Peyer's patch (tissue), 4 donors: Measurements from ENCODE around the gene LRRC9. TPM values are rescaled to one million over a fixed set of nuclear protein-coding genes. Genes with fewer than 3 reads are reported as not detected.

Experiments
- DNase-seq, 3 donors: peaks; one replicate each; pipeline ENCODE4 v3.0.0-alpha.2; 2017 to 2019
- H3K27ac ChIP-seq, 4 donors: fragments of 200-600 bp; sonication (generic); one replicate each; pipeline ENCODE4 v1.5.1; 2016 to 2019
- H3K27me3 ChIP-seq, 2 donors: fragments of 200-600 bp; sonication (generic); one replicate each; pipeline ENCODE4 v1.5.1; 2019
- H3K36me3 ChIP-seq, 3 donors: fragments of 200-600 bp; sonication (generic); one replicate each; pipeline ENCODE4 v1.5.1; 2016 to 2019
- H3K4me1 ChIP-seq, 4 donors: fragments of 200-600 bp; sonication (generic); one replicate each; pipeline ENCODE4 v1.5.1; 2016 to 2019
- H3K4me3 ChIP-seq, 4 donors: fragments of 200-600 bp; sonication (generic); 1 replicate in 3 of 4; 2 replicates in 1 of 4; pipeline ENCODE4 v1.5.1; 2016 to 2019; ENCODE audit warnings: mild to moderate bottlenecking in 1 of 4
- H3K9me3 ChIP-seq, 4 donors: fragments of 200-600 bp; sonication (generic); one replicate each; pipeline ENCODE4 v1.5.1; 2016 to 2019; ENCODE audit warnings: mild to moderate bottlenecking in 1 of 4
- POLR2A ChIP-seq, 2 donors: fragments of 450-650 bp; IDR thresholded peaks; one replicate each; pipeline ENCODE4 v1.5.1; 2017; ENCODE audit warnings: antibody characterized with exemption in 2 of 2, mild to moderate bottlenecking in 2 of 2, moderate library complexity in 2 of 2
- total RNA-seq, 4 donors: library from RNA; depleted of rRNA; stranded (reverse); fragments of >200 nt; gene quantifications; one replicate each; pipeline ENCODE4 v1.1.0, GENCODE V29; 2016
- TF ChIP-seq, protein P1 (sequence below), 6 experiments: fragments of 450-650 bp in 4 of 6; fragments of 200-600 bp in 2 of 6; sonication (generic) in 1 of 6; IDR thresholded peaks; one replicate each; pipeline ENCODE4 v1.5.1; 2017 to 2019; ENCODE audit warnings: antibody characterized with exemption in 6 of 6, mild to moderate bottlenecking in 3 of 6, moderate library complexity in 1 of 6

LRRC9 gene
- total RNA-seq, 4 donors from 2014 or later = 0.27 to 13.4 (median 5.1) TPM; not detected in 1

DNA sequence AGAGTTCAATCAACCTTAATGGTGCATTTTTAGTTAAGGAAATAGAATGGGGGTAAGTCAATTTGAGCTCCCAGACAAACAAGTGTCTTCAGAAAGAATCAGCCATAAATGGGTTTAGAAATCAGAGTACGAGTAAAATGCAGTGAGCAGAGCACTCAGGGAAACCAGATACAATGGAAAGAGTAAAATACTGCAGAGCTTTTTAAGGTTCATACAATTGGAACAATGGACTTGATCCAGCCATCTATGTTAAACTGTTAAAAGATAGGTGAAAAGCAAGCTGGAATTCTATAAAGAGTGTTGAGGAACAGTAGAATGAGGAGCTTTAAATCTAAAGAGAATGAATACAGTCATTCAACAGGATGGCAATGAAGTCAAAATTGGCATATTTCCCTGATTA, 147.9 kb downstream of the LRRC9 start:
- DNase-seq = no peak
- no peaks in the 10 kb centered on the region for H3K27me3 ChIP-seq
- no peak overlapping the region for H3K27ac ChIP-seq
- no peak overlapping the region for H3K4me3 ChIP-seq
- H3K36me3 ChIP-seq = no peaks in the 10 kb centered on the region
- H3K9me3 ChIP-seq = no peaks in the 10 kb centered on the region
- no peaks in the 10 kb centered on the region for H3K4me1 ChIP-seq
- TF ChIP-seq POLR2A (IDR thresholded peaks at IDR 0.05) = no peak
- TF ChIP-seq, protein P1, sequence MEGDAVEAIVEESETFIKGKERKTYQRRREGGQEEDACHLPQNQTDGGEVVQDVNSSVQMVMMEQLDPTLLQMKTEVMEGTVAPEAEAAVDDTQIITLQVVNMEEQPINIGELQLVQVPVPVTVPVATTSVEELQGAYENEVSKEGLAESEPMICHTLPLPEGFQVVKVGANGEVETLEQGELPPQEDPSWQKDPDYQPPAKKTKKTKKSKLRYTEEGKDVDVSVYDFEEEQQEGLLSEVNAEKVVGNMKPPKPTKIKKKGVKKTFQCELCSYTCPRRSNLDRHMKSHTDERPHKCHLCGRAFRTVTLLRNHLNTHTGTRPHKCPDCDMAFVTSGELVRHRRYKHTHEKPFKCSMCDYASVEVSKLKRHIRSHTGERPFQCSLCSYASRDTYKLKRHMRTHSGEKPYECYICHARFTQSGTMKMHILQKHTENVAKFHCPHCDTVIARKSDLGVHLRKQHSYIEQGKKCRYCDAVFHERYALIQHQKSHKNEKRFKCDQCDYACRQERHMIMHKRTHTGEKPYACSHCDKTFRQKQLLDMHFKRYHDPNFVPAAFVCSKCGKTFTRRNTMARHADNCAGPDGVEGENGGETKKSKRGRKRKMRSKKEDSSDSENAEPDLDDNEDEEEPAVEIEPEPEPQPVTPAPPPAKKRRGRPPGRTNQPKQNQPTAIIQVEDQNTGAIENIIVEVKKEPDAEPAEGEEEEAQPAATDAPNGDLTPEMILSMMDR (IDR thresholded peaks at IDR 0.05) = no peak

DNA sequence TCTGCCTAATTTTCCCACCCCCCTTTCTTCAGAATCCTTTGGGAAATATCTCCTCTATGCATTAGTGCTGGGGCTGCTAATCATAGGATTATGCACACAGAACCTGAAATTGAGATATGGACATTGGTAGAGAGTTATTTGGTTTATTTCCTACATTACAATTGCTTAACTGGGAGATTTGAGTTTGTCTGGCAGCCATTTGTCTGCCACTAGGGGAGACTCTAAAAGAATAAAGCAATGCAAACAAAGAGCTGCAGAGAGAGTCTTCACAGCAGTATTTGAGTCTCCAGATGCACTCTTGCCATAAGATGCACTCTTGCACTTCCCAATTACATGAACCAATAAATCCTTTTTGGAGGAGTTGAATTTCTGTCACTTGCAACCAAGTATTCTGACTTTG, 159.8 kb downstream of the LRRC9 start:
- H3K27me3 ChIP-seq = no peaks in the 10 kb centered on the region
- no peaks in the 10 kb centered on the region for H3K4me1 ChIP-seq
- TF ChIP-seq POLR2A (IDR thresholded peaks at IDR 0.05) = no peak
- TF ChIP-seq, protein P1 (IDR thresholded peaks at IDR 0.05) = no peak
- no peaks in the 10 kb centered on the region for H3K36me3 ChIP-seq
- no peak overlapping the region for H3K27ac ChIP-seq
- peaks cover 0 to 3% (median 0%) of the 10 kb centered on the region in 4 donors for H3K9me3 ChIP-seq
- H3K4me3 ChIP-seq = no peak overlapping the region
- no peak for DNase-seq

DNA sequence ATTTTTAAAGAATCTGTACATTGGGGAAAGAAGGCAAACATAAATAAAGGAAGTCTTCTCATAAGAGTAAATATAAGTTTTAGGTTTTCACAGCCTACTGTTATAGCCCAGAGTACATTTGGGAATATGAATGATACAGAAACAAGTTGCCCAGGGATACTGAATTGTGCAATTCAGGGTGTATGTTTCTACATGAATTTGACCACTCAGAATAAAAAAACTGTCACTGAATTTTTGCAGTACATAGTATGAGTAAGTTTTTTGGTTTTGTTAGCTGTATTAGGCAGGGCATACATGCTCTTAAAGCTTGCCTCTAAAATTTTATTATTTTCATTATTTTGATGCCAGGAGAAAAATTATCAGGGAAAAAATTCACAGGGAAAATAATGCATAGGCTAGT, 165.1 kb downstream of the LRRC9 start:
- H3K9me3 ChIP-seq = no peaks in the 10 kb centered on the region
- no peaks in the 10 kb centered on the region for H3K36me3 ChIP-seq
- no peak for DNase-seq
- H3K27ac ChIP-seq = no peak overlapping the region
- no peaks in the 10 kb centered on the region for H3K4me1 ChIP-seq
- no peaks in the 10 kb centered on the region for H3K27me3 ChIP-seq
- no peak overlapping the region for H3K4me3 ChIP-seq
- TF ChIP-seq POLR2A (IDR thresholded peaks at IDR 0.05) = no peak
- TF ChIP-seq, protein P1 (IDR thresholded peaks at IDR 0.05) = no peak

DNA sequence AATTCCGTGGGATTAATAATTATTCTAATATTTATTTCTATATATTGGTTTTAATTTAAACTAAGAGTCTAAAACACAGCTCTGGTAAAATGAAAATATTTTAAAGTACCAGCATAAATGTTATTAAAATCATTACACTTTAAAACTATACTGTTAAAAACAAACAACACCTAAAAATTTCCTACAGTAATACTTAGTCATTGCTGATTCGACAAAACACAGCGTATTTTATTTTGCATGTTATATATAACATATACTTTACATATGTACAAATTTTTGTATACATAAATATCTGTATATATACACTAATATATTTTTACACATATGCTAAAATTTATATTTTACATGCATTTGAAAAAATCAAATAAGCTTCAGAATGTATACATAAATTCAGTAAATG, 165.7 kb downstream of the LRRC9 start:
- no peak overlapping the region for H3K4me3 ChIP-seq
- no peaks in the 10 kb centered on the region for H3K9me3 ChIP-seq
- DNase-seq = no peak
- no peaks in the 10 kb centered on the region for H3K27me3 ChIP-seq
- H3K36me3 ChIP-seq = no peaks in the 10 kb centered on the region
- TF ChIP-seq, protein P1 (IDR thresholded peaks at IDR 0.05) = no peak
- no peak for TF ChIP-seq POLR2A (IDR thresholded peaks at IDR 0.05)
- H3K27ac ChIP-seq = no peak overlapping the region
- no peaks in the 10 kb centered on the region for H3K4me1 ChIP-seq

DNA sequence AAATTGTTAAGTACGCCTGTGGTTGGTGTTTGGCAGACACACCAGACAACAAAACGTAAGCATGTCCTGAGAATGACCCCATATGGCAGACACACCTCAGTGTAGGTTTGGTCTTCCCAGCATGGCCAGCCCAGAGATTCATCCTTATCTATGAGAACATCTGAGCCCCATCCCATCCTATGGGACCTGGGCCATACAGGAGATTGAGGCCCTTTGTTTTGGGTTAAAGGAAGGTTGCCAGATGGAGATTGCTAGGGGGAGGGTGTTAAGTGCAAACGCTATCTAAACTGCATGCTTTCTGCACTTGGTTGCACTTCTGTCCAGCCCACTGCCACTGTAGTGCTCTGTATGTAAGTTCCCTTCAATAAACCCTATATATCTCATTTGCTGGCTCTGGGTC, 167.7 kb downstream of the LRRC9 start:
- Histone ChIP-seq H3K27me3 (no peaks in the 10 kb centered on the region), H3K4me3 (no peak overlapping the region), H3K27ac (no peak overlapping the region), H3K4me1 (no peaks in the 10 kb centered on the region), H3K36me3 (no peaks in the 10 kb centered on the region), H3K9me3 (no peaks in the 10 kb centered on the region)
- DNase-seq = no peak
- no peak for TF ChIP-seq POLR2A (IDR thresholded peaks at IDR 0.05)
- TF ChIP-seq, protein P1 (IDR thresholded peaks at IDR 0.05) = no peak

DNA sequence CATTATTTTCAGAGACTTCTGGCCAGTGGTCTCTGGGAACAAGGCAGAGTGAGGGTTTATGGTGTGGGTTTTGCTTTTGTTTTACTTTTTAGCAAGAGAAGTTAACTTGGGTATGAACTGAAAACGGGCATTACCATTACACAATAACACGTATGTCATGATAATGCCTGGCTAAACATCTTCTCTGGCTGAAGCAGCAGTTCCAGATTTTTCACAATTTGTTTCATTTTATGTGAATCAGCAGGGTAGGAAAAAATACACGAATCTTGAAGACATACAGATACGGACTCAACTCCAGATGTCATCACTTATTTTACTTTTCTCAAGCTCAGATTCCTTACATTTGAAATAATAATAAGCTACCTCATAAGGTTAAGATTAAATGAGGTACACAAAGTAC, 169.3 kb downstream of the LRRC9 start:
- H3K27ac ChIP-seq = no peak overlapping the region
- no peak for TF ChIP-seq POLR2A (IDR thresholded peaks at IDR 0.05)
- TF ChIP-seq, protein P1 (IDR thresholded peaks at IDR 0.05) = no peak
- H3K9me3 ChIP-seq = no peaks in the 10 kb centered on the region
- H3K36me3 ChIP-seq = no peaks in the 10 kb centered on the region
- no peak for DNase-seq
- no peak overlapping the region for H3K4me3 ChIP-seq
- no peaks in the 10 kb centered on the region for H3K27me3 ChIP-seq
- H3K4me1 ChIP-seq = peaks cover 0 to 13% (median 4%) of the 10 kb centered on the region in 4 donors
